Rectal smooth muscle tissue (tissue), 1 donor: Measurements from ENCODE around the gene CD247.

ENCODE experiments used
- H3K27ac ChIP-seq: one replicate; pipeline ENCODE4 v1.7.0; 2013; ENCODE audit warnings: low read depth, low read length, inconsistent platforms
- H3K27me3 ChIP-seq: one replicate; pipeline ENCODE4 v1.7.0; 2013; ENCODE audit warnings: low read length; ENCODE audit not compliant: control insufficient read depth, insufficient read depth
- H3K36me3 ChIP-seq: one replicate; pipeline ENCODE4 v1.7.0; 2013; ENCODE audit warnings: low read length; ENCODE audit not compliant: control insufficient read depth, insufficient read depth
- H3K4me1 ChIP-seq: one replicate; pipeline ENCODE4 v1.7.0; 2013; ENCODE audit warnings: low read length; ENCODE audit not compliant: control insufficient read depth, insufficient read depth
- H3K4me3 ChIP-seq: one replicate; pipeline ENCODE4 v1.7.0; 2013; ENCODE audit warnings: low read length
- H3K9ac ChIP-seq: one replicate; pipeline ENCODE4 v1.7.0; 2013; ENCODE audit warnings: low read length

The CD247 gene

GRCh38 chr1:167502719-167503462, 15.4 kb downstream of the CD247 start:
- no peak overlapping the region for H3K27ac ChIP-seq
- H3K27me3 ChIP-seq = no peaks in the 10 kb centered on the region
- H3K36me3 ChIP-seq = no peaks in the 10 kb centered on the region
- no peaks in the 10 kb centered on the region for H3K4me1 ChIP-seq
- no peak overlapping the region for H3K9ac ChIP-seq
- no peak overlapping the region for H3K4me3 ChIP-seq

- H3K9ac ChIP-seq = no peak overlapping the region
- H3K27me3 ChIP-seq = no peaks in the 10 kb centered on the region
- H3K27ac ChIP-seq = no peak overlapping the region
- no peaks in the 10 kb centered on the region for H3K36me3 ChIP-seq
- H3K4me3 ChIP-seq = no peak overlapping the region
- H3K4me1 ChIP-seq = no peaks in the 10 kb centered on the region
Observed at GRCh38 chr1:167502192-167502551, 16.2 kb downstream of the CD247 start.

GRCh38 chr1:167501515-167502191, 16.7 kb downstream of the CD247 start:
- H3K27ac ChIP-seq = no peak overlapping the region
- no peaks in the 10 kb centered on the region for H3K36me3 ChIP-seq
- H3K4me3 ChIP-seq = no peak overlapping the region
- H3K9ac ChIP-seq = no peak overlapping the region
- H3K4me1 ChIP-seq = no peaks in the 10 kb centered on the region
- no peaks in the 10 kb centered on the region for H3K27me3 ChIP-seq

- Histone ChIP-seq H3K36me3 (no peaks in the 10 kb centered on the region), H3K4me3 (no peak overlapping the region), H3K9ac (no peak overlapping the region), H3K27ac (no peak overlapping the region), H3K4me1 (no peaks in the 10 kb centered on the region), H3K27me3 (no peaks in the 10 kb centered on the region)
Observed at GRCh38 chr1:167500283-167500860, 18.0 kb downstream of the CD247 start.

- no peak overlapping the region for H3K4me3 ChIP-seq
Observed at GRCh38 chr1:167499664-167500101, 18.6 kb downstream of the CD247 start.

GRCh38 chr1:167499106-167499505, 19.2 kb downstream of the CD247 start:
- no peaks in the 10 kb centered on the region for H3K27me3 ChIP-seq
- H3K9ac ChIP-seq = no peak overlapping the region

More at GRCh38 chr1:167499664-167500101, 18.6 kb downstream of the CD247 start:
- H3K9ac ChIP-seq = no peak overlapping the region
- no peak overlapping the region for H3K27ac ChIP-seq
- H3K4me1 ChIP-seq = no peaks in the 10 kb centered on the region
- H3K36me3 ChIP-seq = no peaks in the 10 kb centered on the region
- H3K27me3 ChIP-seq = no peaks in the 10 kb centered on the region

GRCh38 chr1:167496797-167497619, 21.3 kb downstream of the CD247 start:
- Histone ChIP-seq H3K4me3 (no peak overlapping the region), H3K4me1 (no peaks in the 10 kb centered on the region), H3K27me3 (no peaks in the 10 kb centered on the region), H3K9ac (no peak overlapping the region), H3K36me3 (no peaks in the 10 kb centered on the region), H3K27ac (no peak overlapping the region)

More at GRCh38 chr1:167499106-167499505, 19.2 kb downstream of the CD247 start:
- no peak overlapping the region for H3K4me3 ChIP-seq
- no peak overlapping the region for H3K27ac ChIP-seq
- H3K4me1 ChIP-seq = no peaks in the 10 kb centered on the region
- H3K36me3 ChIP-seq = no peaks in the 10 kb centered on the region

- Histone ChIP-seq H3K4me1 (no peaks in the 10 kb centered on the region), H3K27ac (no peak overlapping the region), H3K36me3 (no peaks in the 10 kb centered on the region), H3K9ac (no peak overlapping the region), H3K27me3 (no peaks in the 10 kb centered on the region), H3K4me3 (no peak overlapping the region)
Observed at GRCh38 chr1:167493372-167493771, 25.0 kb downstream of the CD247 start.

- Histone ChIP-seq H3K36me3 (no peaks in the 10 kb centered on the region), H3K9ac (no peak overlapping the region), H3K4me1 (no peaks in the 10 kb centered on the region), H3K27me3 (no peaks in the 10 kb centered on the region), H3K4me3 (no peak overlapping the region), H3K27ac (no peak overlapping the region)
Observed at GRCh38 chr1:167492481-167492910, 25.8 kb downstream of the CD247 start.

GRCh38 chr1:167491586-167492461, 26.5 kb downstream of the CD247 start:
- Histone ChIP-seq H3K4me1 (no peaks in the 10 kb centered on the region), H3K36me3 (no peaks in the 10 kb centered on the region), H3K9ac (no peak overlapping the region)

GRCh38 chr1:167490765-167491164, 27.6 kb downstream of the CD247 start:
- H3K9ac ChIP-seq = no peak overlapping the region
- no peaks in the 10 kb centered on the region for H3K27me3 ChIP-seq
- H3K36me3 ChIP-seq = no peaks in the 10 kb centered on the region
- H3K27ac ChIP-seq = no peak overlapping the region
- no peak overlapping the region for H3K4me3 ChIP-seq
- no peaks in the 10 kb centered on the region for H3K4me1 ChIP-seq

More at GRCh38 chr1:167491586-167492461, 26.5 kb downstream of the CD247 start:
- Histone ChIP-seq H3K27me3 (no peaks in the 10 kb centered on the region), H3K4me3 (no peak overlapping the region), H3K27ac (no peak overlapping the region)
